Measurements from ENCODE around the gene NHS.

GRCh38 chrX:17377795-17378194 is 2.8 kb downstream of the NHS start:
- TF ChIP-seq CTCF (IDR thresholded peaks at IDR 0.05) (no peak), POLR2A (IDR thresholded peaks at IDR 0.05) (no peak)
